ENCODE results near the gene RS1.

The RS1 gene

DNA sequence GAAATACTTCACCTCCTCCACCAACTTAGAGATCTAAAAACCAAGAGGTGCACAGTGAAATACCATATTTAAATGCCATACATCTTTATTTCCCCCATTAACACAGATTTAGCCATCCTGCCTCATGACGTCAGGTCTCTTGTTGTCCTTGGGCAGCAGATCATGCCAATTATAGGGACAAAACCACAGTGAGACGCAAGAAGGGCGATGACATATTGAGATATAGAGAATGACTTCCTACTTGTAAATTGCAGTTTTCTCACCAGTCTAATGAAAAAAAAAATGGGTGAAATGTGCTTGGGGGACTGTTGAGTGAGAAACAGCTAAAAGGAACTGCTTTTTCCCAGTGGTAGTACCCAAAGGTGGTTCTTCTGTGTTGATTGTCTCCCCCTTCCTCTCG, 24.3 kb downstream of the RS1 start:
- H3K36me3 ChIP-seq (replicated peaks; ENCODE audit: low read depth, low read length), result no peaks in the 10 kb centered on the region
- no peak overlapping the region for H3K9ac ChIP-seq (ENCODE audit: low read length)
- H3K79me2 ChIP-seq (ENCODE audit: low read length), result no peaks in the 10 kb centered on the region
- no peak overlapping the region for H3K4me2 ChIP-seq (ENCODE audit: low read length)
- H3K4me3 ChIP-seq (ENCODE audit: low read length), result no peak overlapping the region
- H2AFZ ChIP-seq (ENCODE audit: low read depth, low read length), result no peak overlapping the region
- H3K27ac ChIP-seq (ENCODE audit: low read length), result no peak overlapping the region
- TF ChIP-seq, protein P1, sequence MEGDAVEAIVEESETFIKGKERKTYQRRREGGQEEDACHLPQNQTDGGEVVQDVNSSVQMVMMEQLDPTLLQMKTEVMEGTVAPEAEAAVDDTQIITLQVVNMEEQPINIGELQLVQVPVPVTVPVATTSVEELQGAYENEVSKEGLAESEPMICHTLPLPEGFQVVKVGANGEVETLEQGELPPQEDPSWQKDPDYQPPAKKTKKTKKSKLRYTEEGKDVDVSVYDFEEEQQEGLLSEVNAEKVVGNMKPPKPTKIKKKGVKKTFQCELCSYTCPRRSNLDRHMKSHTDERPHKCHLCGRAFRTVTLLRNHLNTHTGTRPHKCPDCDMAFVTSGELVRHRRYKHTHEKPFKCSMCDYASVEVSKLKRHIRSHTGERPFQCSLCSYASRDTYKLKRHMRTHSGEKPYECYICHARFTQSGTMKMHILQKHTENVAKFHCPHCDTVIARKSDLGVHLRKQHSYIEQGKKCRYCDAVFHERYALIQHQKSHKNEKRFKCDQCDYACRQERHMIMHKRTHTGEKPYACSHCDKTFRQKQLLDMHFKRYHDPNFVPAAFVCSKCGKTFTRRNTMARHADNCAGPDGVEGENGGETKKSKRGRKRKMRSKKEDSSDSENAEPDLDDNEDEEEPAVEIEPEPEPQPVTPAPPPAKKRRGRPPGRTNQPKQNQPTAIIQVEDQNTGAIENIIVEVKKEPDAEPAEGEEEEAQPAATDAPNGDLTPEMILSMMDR (IDR thresholded peaks at IDR 0.05; ENCODE audit: low read depth, low read length), result no peak
- no peak for TF ChIP-seq EZH2phosphoT487 (IDR thresholded peaks at IDR 0.05; ENCODE audit: low read depth)
- no peaks in the 10 kb centered on the region for H3K27me3 ChIP-seq (ENCODE audit: low read depth, low read length)
- H3K9me3 ChIP-seq (ENCODE audit: insufficient read depth, low read length), result no peaks in the 10 kb centered on the region
- no peaks in the 10 kb centered on the region for H4K20me1 ChIP-seq (ENCODE audit: insufficient read depth, low read length)
- H3K4me1 ChIP-seq (ENCODE audit: low read length), result no peaks in the 10 kb centered on the region

DNA sequence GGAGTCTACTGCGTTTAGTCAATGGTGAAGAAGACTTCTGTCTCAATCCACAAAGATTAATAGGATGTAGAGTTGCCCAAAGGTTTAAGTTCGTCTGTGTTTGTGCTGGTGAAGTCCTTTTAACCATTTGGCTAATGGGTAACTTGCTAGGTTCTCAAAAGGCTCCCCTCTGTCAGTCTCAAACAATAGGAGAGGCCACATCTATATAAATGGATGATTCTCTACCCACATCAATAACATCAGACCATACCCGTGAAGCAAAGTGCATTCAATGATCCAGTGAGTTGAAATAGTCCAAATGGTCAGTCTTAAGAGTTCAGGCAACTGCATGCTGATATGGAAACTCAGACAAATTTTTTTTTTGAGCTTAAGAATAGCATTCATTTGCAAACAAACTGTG, 28.1 kb downstream of the RS1 start:
- no peaks in the 10 kb centered on the region for H3K9me3 ChIP-seq (ENCODE audit: insufficient read depth, low read length)
- H3K27me3 ChIP-seq (ENCODE audit: low read depth, low read length), result no peaks in the 10 kb centered on the region
- H4K20me1 ChIP-seq (ENCODE audit: insufficient read depth, low read length), result no peaks in the 10 kb centered on the region
- H3K4me2 ChIP-seq (ENCODE audit: low read length), result no peak overlapping the region
- H2AFZ ChIP-seq (ENCODE audit: low read depth, low read length), result no peak overlapping the region
- no peaks in the 10 kb centered on the region for H3K36me3 ChIP-seq (replicated peaks; ENCODE audit: low read depth, low read length)
- TF ChIP-seq EZH2phosphoT487 (IDR thresholded peaks at IDR 0.05; ENCODE audit: low read depth), result no peak
- TF ChIP-seq, protein P1 (IDR thresholded peaks at IDR 0.05; ENCODE audit: low read depth, low read length), result no peak
- no peak overlapping the region for H3K4me3 ChIP-seq (ENCODE audit: low read length)
- H3K9ac ChIP-seq (ENCODE audit: low read length), result no peak overlapping the region
- no peaks in the 10 kb centered on the region for H3K79me2 ChIP-seq (ENCODE audit: low read length)
- H3K27ac ChIP-seq (ENCODE audit: low read length), result no peak overlapping the region
- no peaks in the 10 kb centered on the region for H3K4me1 ChIP-seq (ENCODE audit: low read length)

DNA sequence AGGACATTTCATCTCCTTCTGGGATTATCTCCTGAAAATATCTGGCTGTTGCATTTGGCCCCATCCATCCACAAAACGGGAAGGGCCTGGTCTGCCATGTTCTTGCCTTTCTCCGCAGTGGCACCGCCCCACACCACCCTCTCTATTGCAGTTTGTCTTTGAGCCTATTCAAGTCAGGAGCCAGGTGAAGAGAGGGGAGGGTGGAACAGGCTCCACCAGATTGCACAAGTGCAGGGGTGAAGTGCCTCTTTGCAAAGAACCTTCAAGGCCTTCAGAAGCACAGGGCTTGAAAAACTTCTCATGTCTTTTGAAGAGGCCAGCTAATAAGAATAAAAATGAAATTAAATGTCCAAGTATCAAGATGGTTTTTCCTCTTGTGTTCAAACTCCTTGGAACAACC, 28.7 kb downstream of the RS1 start:
- Histone ChIP-seq H3K79me2 (ENCODE audit: low read length) (no peaks in the 10 kb centered on the region), H3K36me3 (replicated peaks; ENCODE audit: low read depth, low read length) (no peaks in the 10 kb centered on the region), H3K9ac (ENCODE audit: low read length) (no peak overlapping the region), H3K27ac (ENCODE audit: low read length) (no peak overlapping the region), H3K4me1 (ENCODE audit: low read length) (no peaks in the 10 kb centered on the region), H3K4me3 (ENCODE audit: low read length) (no peak overlapping the region), H3K4me2 (ENCODE audit: low read length) (no peak overlapping the region), H3K27me3 (ENCODE audit: low read depth, low read length) (no peaks in the 10 kb centered on the region), H2AFZ (ENCODE audit: low read depth, low read length) (no peak overlapping the region), H3K9me3 (ENCODE audit: insufficient read depth, low read length) (no peaks in the 10 kb centered on the region), H4K20me1 (ENCODE audit: insufficient read depth, low read length) (no peaks in the 10 kb centered on the region)
- no peak for TF ChIP-seq EZH2phosphoT487 (IDR thresholded peaks at IDR 0.05; ENCODE audit: low read depth)
- TF ChIP-seq, protein P1 (IDR thresholded peaks at IDR 0.05; ENCODE audit: low read depth, low read length), result no peak

DNA sequence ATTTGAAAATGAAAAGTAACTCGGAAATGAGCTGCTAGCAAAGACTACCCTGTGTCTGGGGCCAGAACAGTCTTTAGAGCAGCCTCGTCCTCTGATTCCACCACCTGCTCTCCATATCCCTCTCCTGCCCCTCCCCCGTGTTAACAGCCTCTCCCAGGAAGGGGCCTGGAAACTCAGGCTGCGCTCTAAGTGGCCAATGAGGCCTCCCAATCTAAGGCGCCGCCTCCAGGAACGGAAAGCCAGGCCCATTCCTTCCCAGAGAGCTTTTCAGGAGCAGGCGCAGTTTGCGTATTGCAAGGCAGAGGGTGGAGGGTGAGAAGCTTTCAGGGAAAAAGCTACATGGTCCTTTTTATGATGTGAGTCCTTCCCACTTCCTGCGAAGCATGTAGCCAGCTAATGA, 31.2 kb downstream of the RS1 start:
- Histone ChIP-seq H3K79me2 (ENCODE audit: low read length) (no peaks in the 10 kb centered on the region), H3K4me1 (ENCODE audit: low read length) (no peaks in the 10 kb centered on the region), H3K27ac (ENCODE audit: low read length) (no peak overlapping the region), H3K9me3 (ENCODE audit: insufficient read depth, low read length) (no peaks in the 10 kb centered on the region), H4K20me1 (ENCODE audit: insufficient read depth, low read length) (no peaks in the 10 kb centered on the region), H3K27me3 (ENCODE audit: low read depth, low read length) (no peaks in the 10 kb centered on the region), H3K36me3 (replicated peaks; ENCODE audit: low read depth, low read length) (no peaks in the 10 kb centered on the region), H3K4me2 (ENCODE audit: low read length) (no peak overlapping the region), H3K4me3 (ENCODE audit: low read length) (no peak overlapping the region), H3K9ac (ENCODE audit: low read length) (no peak overlapping the region), H2AFZ (ENCODE audit: low read depth, low read length) (no peak overlapping the region)
- no peak for TF ChIP-seq EZH2phosphoT487 (IDR thresholded peaks at IDR 0.05; ENCODE audit: low read depth)

DNA sequence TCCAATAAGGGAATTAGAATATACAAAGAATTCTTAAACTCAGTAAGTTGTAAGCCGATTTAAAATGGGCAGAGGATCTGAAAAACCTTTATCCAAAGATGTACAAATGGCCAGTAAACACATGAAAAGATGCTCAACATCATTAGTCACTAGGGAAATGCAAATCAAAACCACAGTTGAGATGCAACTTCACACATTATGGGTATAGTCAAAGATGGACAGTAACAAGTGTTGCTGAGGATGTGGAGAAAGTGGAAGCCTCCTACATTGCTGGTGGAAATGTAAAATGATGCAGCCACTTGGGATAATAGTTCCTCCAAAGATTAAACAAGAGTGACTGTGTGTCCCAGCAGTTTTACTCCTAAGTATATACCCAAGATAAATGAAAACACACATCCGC, 32.6 kb downstream of the RS1 start:
- Histone ChIP-seq H3K4me2 (ENCODE audit: low read length) (no peak overlapping the region), H3K36me3 (replicated peaks; ENCODE audit: low read depth, low read length) (no peaks in the 10 kb centered on the region), H3K9ac (ENCODE audit: low read length) (no peak overlapping the region), H3K4me1 (ENCODE audit: low read length) (no peaks in the 10 kb centered on the region), H3K4me3 (ENCODE audit: low read length) (no peak overlapping the region), H3K27ac (ENCODE audit: low read length) (no peak overlapping the region), H3K27me3 (ENCODE audit: low read depth, low read length) (no peaks in the 10 kb centered on the region), H3K9me3 (ENCODE audit: insufficient read depth, low read length) (no peaks in the 10 kb centered on the region), H4K20me1 (ENCODE audit: insufficient read depth, low read length) (no peaks in the 10 kb centered on the region), H3K79me2 (ENCODE audit: low read length) (no peaks in the 10 kb centered on the region), H2AFZ (ENCODE audit: low read depth, low read length) (no peak overlapping the region)
- TF ChIP-seq, protein P1 (IDR thresholded peaks at IDR 0.05; ENCODE audit: low read depth, low read length), result no peak
- TF ChIP-seq EZH2phosphoT487 (IDR thresholded peaks at IDR 0.05; ENCODE audit: low read depth), result no peak
